Astrocyte (in vitro differentiated cells and primary cell): ENCODE measurements around the gene CD300LF. TPM values are rescaled to one million over a fixed set of nuclear protein-coding genes. Genes with fewer than 3 reads are reported as not detected.

Source experiments
- DNase-seq: peaks from one replicate; pipeline ENCODE4 v3.0.0-alpha.2; 2010; ENCODE audit warnings: low read depth
- FAIRE-seq: peaks from 2 replicates; lab custom pipeline; 2011; peaks lifted over from hg19 to GRCh38; lab: Jason Lieb, UNC
- H2AFZ ChIP-seq: 2 replicates; pipeline ENCODE4 v1.6.0; 2012; ENCODE audit warnings: low read depth, low read length, inconsistent platforms
- H3K27ac ChIP-seq: 2 replicates; pipeline ENCODE4 v1.5.1; 2011; ENCODE audit warnings: low read depth, low read length, inconsistent platforms
- H3K27me3 ChIP-seq: 2 replicates; pipeline ENCODE4 v1.6.0; 2011; ENCODE audit warnings: low read length, inconsistent platforms; ENCODE audit not compliant: insufficient read depth
- H3K36me3 ChIP-seq: 2 replicates; pipeline ENCODE4 v1.5.1; 2011; ENCODE audit warnings: low read length, inconsistent platforms; ENCODE audit not compliant: insufficient read depth
- H3K4me1 ChIP-seq: 2 replicates; pipeline ENCODE4 v1.5.1; 2011; ENCODE audit warnings: low read length, inconsistent platforms; ENCODE audit not compliant: insufficient read depth
- H3K4me2 ChIP-seq: 2 replicates; pipeline ENCODE4 v1.6.0; 2012; ENCODE audit warnings: low read length, inconsistent platforms
- H3K4me3 ChIP-seq: 2 replicates; pipeline ENCODE4 v1.5.1; 2011; ENCODE audit warnings: low read depth, mild to moderate bottlenecking, low read length, inconsistent platforms; ENCODE audit not compliant: insufficient read depth
- H3K79me2 ChIP-seq: 2 replicates; pipeline ENCODE4 v1.6.0; 2012; ENCODE audit warnings: mild to moderate bottlenecking, low read length, inconsistent platforms; ENCODE audit not compliant: insufficient read depth
- H3K9ac ChIP-seq: 2 replicates; pipeline ENCODE4 v1.6.0; 2012; ENCODE audit warnings: mild to moderate bottlenecking, low read length, inconsistent platforms
- H3K9me3 ChIP-seq: 2 replicates; pipeline ENCODE4 v1.5.1; 2012; ENCODE audit warnings: low read depth, mild to moderate bottlenecking, low read length, inconsistent platforms; ENCODE audit not compliant: insufficient read depth
- H4K20me1 ChIP-seq: 2 replicates; pipeline ENCODE4 v1.6.0; 2012; ENCODE audit warnings: low read length, inconsistent platforms; ENCODE audit not compliant: insufficient read depth
- H3K27ac Mint-ChIP-seq: one replicate; pipeline ENCODE4 v1.8.0; 2021; ENCODE audit warnings: mild to moderate bottlenecking, mixed read lengths; ENCODE audit not compliant: unreplicated experiment
- H3K27me3 Mint-ChIP-seq: one replicate; pipeline ENCODE4 v1.8.0; 2021; ENCODE audit warnings: low read depth, mixed read lengths; ENCODE audit not compliant: unreplicated experiment
- H3K36me3 Mint-ChIP-seq: one replicate; pipeline ENCODE4 v1.8.0; 2021; ENCODE audit warnings: low read depth, mixed read lengths; ENCODE audit not compliant: unreplicated experiment
- H3K4me1 Mint-ChIP-seq: one replicate; pipeline ENCODE4 v1.8.0; 2021; ENCODE audit warnings: low read depth, mixed read lengths; ENCODE audit not compliant: unreplicated experiment
- H3K4me3 Mint-ChIP-seq: one replicate; pipeline ENCODE4 v1.8.0; 2021; ENCODE audit warnings: mild to moderate bottlenecking, moderate library complexity, mixed read lengths; ENCODE audit not compliant: unreplicated experiment
- H3K9me3 Mint-ChIP-seq: one replicate; pipeline ENCODE4 v1.8.0; 2021; ENCODE audit warnings: mild to moderate bottlenecking, mixed read lengths; ENCODE audit not compliant: unreplicated experiment
- CTCF ChIP-seq: IDR thresholded peaks from 2 replicates; pipeline ENCODE4 v1.5.1; 2011; ENCODE audit warnings: low read depth, mild to moderate bottlenecking, inconsistent platforms, low read length, moderate library complexity; ENCODE audit not compliant: insufficient read depth
- EZH2 ChIP-seq: IDR thresholded peaks from 2 replicates; pipeline ENCODE4 v1.6.1; 2012; ENCODE audit warnings: mild to moderate bottlenecking, low read length, inconsistent platforms; ENCODE audit not compliant: insufficient read depth
- total RNA-seq: library from RNA; stranded (reverse); gene quantifications from 2 replicates; pipeline ENCODE4 v1.2.1, GENCODE V29; 2021

CD300LF gene
- total RNA-seq, 1 donor from 2014 or later: not detected

GRCh38 chr17:74757502-74757901 lies 44.8 kb upstream of the CD300LF start:
- Mint-ChIP-seq H3K4me3 (no peak overlapping the region), H3K36me3 (peaks cover 3% of the 10 kb centered on the region), H3K9me3 (no peaks in the 10 kb centered on the region), H3K27me3 (no peaks in the 10 kb centered on the region), H3K4me1 (peaks cover 24% of the 10 kb centered on the region), H3K27ac (no peak overlapping the region)
- H3K36me3 ChIP-seq: no peaks in the 10 kb centered on the region
- H3K4me2 ChIP-seq: no peak overlapping the region
- H3K27ac ChIP-seq: no peak overlapping the region
- peaks cover 16% of the 10 kb centered on the region for H3K4me1 ChIP-seq
- no peak overlapping the region for H3K9ac ChIP-seq
- H3K27me3 ChIP-seq: no peaks in the 10 kb centered on the region
- H3K9me3 ChIP-seq: no peaks in the 10 kb centered on the region
- peaks cover 48% of the 10 kb centered on the region for H4K20me1 ChIP-seq
- no peak for DNase-seq
- TF ChIP-seq EZH2 (no peak), CTCF (no peak)
- peaks cover 7% of the 10 kb centered on the region for H3K79me2 ChIP-seq
- H2AFZ ChIP-seq: no peak overlapping the region
- no peak overlapping the region for H3K4me3 ChIP-seq
- no peak for FAIRE-seq

- no peak overlapping the region for H3K9ac ChIP-seq
- H3K4me2 ChIP-seq: no peak overlapping the region
- no peak overlapping the region for H3K4me3 ChIP-seq
- DNase-seq: no peak
- H3K4me1 ChIP-seq: peaks cover 16% of the 10 kb centered on the region
- H3K27ac ChIP-seq: no peak overlapping the region
- H3K79me2 ChIP-seq: peaks cover 13% of the 10 kb centered on the region
- H2AFZ ChIP-seq: no peak overlapping the region
- TF ChIP-seq EZH2 (no peak), CTCF (no peak)
- H3K36me3 ChIP-seq: no peaks in the 10 kb centered on the region
- no peaks in the 10 kb centered on the region for H3K9me3 ChIP-seq
- Mint-ChIP-seq H3K36me3 (peaks cover 5% of the 10 kb centered on the region), H3K27ac (no peak overlapping the region), H3K27me3 (no peaks in the 10 kb centered on the region), H3K4me1 (peaks cover 24% of the 10 kb centered on the region), H3K9me3 (no peaks in the 10 kb centered on the region), H3K4me3 (no peak overlapping the region)
- no peak for FAIRE-seq
- no peaks in the 10 kb centered on the region for H3K27me3 ChIP-seq
- peaks cover 52% of the 10 kb centered on the region for H4K20me1 ChIP-seq
Measured at GRCh38 chr17:74756891-74757290, 44.2 kb upstream of the CD300LF start.

- H3K4me1 Mint-ChIP-seq: peaks cover 27% of the 10 kb centered on the region
- no peak overlapping the region for H3K4me3 ChIP-seq
- no peaks in the 10 kb centered on the region for H3K36me3 ChIP-seq
- no peak overlapping the region for H3K4me2 ChIP-seq
- H3K36me3 Mint-ChIP-seq: peaks cover 5% of the 10 kb centered on the region
- no peak for TF ChIP-seq EZH2
- no peak overlapping the region for H3K27ac ChIP-seq
- H3K4me3 Mint-ChIP-seq: no peak overlapping the region
- H3K27me3 Mint-ChIP-seq: no peaks in the 10 kb centered on the region
- peaks cover 16% of the 10 kb centered on the region for H3K4me1 ChIP-seq
- no peak overlapping the region for H3K9ac ChIP-seq
- H3K27me3 ChIP-seq: no peaks in the 10 kb centered on the region
- DNase-seq: no peak
- H3K27ac Mint-ChIP-seq: no peak overlapping the region
- no peak for FAIRE-seq
- peaks cover 47% of the 10 kb centered on the region for H4K20me1 ChIP-seq
- no peaks in the 10 kb centered on the region for H3K9me3 ChIP-seq
- H3K9me3 Mint-ChIP-seq: no peaks in the 10 kb centered on the region
- no peak overlapping the region for H2AFZ ChIP-seq
- H3K79me2 ChIP-seq: peaks cover 26% of the 10 kb centered on the region
Measured at GRCh38 chr17:74755533-74755932, 42.8 kb upstream of the CD300LF start.
